ENCODE measurements around the gene PLEKHN1. TPM values are rescaled to one million over a fixed set of nuclear protein-coding genes. Genes with fewer than 3 reads are reported as not detected.
"Not testable (repeated sequence)": the region's sequence is repeated elsewhere in the genome, so short reads cannot be mapped to it uniquely, and the experiment has no call there.

The PLEKHN1 gene
- polyA plus RNA-seq, 4 donors = 0.14 to 0.90 (median 0.43) TPM; not detected in 1

DNA sequence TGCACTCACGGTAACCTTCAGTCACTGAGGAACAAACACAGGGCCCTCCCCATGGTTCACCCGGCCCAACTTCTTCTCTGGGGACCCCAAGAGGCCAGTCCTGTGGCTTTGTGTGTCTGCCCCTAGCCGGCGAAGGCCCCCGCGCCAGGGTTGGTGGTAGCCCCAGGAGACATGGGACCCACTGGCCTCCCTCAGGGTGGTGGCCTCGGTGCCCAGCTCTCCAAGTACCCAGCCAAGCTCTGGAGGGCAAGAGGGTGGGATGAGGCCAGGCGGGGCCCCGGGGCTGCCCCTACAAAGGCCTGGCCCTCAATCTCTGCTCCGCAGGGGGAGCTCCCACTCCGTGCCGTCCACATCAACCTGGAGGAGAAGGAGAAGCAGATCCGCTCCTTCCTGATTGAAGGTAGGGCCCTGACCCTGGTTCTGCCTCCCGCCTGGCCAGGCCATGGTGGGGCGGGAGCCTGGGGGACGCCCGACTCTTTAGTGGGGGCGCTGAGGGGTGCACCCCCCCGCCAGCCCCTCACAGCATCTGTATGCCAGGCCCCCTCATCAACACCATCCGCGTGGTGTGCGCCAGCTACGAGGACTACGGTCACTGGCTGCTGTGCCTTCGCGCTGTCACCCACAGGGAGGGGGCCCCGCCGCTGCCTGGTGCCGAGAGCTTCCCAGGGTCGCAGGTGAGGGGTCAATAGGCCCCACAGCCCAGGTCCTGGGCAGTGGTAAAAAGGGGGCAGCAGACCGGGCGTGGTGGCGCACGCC is 5.6 kb downstream of the PLEKHN1 start:
- DNase-seq (ENCODE audit: low read depth in 4 of 4, low spot score in 3 of 4) = no peak

GRCh38 chr1:972726-973458 is 6.6 kb downstream of the PLEKHN1 start:
- DNase-seq (ENCODE audit: low read depth in 4 of 4, low spot score in 3 of 4) = no peak

- no peak for DNase-seq (ENCODE audit: low read depth in 4 of 4, low spot score in 3 of 4)
These were observed 7.4 kb downstream of the PLEKHN1 start for GRCh38 chr1:973459-974292.

- DNase-seq (ENCODE audit: low read depth in 4 of 4, low spot score in 3 of 4) = no peak
These were observed 8.0 kb downstream of the PLEKHN1 start for GRCh38 chr1:974293-974640.

- DNase-seq (ENCODE audit: low read depth in 4 of 4, low spot score in 3 of 4) = no peak
These were observed 8.5 kb downstream of the PLEKHN1 start for GRCh38 chr1:974687-975328.

DNA sequence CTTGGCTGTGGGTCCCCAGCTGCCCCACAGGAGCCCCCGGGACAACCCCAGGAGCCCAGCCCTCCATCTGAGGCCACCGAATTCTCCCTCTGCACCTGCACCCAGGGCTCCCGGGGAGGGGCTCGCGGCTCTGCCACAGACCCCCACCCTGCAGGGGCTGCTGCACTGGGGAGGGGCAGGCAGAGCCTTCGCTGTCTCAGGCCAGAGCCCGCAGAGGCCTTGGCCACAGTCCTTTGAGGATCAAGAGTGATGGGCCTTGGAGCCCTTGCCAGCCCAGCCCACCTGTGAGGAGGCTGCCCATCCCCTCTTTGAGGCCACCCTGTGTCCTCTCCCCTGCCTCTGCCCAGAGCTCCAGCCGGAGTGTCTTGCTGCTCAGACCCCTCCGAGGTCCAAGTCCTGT is 9.1 kb downstream of the PLEKHN1 start:
- DNase-seq (ENCODE audit: low read depth in 4 of 4, low spot score in 3 of 4) = no peak

DNA sequence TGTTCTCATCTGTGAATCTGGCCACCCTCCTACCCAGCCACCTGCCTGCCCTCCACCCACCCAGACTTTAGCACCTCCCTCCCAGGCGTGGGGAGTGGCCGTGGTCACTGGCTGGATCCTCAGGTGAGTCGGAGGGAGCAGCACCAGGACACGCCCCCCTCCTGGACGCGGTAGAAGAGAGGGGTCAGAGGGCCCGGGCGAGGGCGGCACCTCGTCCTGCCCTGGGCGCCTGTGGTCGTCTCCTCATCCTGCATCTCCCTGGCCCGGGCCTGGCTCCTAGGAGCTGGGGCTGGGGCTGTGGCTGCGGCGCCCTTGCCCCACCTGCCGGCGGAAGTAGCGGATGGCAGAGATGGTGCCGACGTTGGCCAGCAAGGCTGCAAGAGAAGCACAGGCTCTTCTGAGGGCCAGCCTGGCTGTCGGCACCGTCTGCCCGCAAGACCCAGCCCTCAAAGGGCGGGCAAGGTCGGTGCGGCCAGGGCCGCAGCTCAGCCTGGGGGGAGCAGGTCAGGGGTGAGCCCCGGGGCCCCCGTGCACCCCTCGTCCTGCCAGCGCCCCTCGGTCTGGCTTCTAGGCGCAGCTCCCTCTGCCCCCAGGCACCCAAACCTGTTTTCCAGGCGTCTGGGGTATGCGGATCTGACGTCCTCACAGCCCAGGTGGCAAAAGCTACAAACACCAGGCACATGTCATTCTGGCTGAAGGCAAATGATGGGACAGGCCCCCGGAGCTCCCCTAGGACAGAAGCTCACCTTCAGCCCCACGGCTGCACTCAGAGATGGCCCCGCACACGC is 9.8 kb downstream of the PLEKHN1 start:
- peak in 1 of 4 donors; percentile 42 for DNase-seq (ENCODE audit: low read depth in 4 of 4, low spot score in 3 of 4)

GRCh38 chr1:976791-977190 is 10.5 kb downstream of the PLEKHN1 start:
- not testable (repeated sequence) for DNase-seq (ENCODE audit: low read depth in 4 of 4, low spot score in 3 of 4)

- DNase-seq (ENCODE audit: low read depth in 4 of 4, low spot score in 3 of 4) = no peak
These were observed 12.0 kb downstream of the PLEKHN1 start for GRCh38 chr1:978069-978834.

DNA sequence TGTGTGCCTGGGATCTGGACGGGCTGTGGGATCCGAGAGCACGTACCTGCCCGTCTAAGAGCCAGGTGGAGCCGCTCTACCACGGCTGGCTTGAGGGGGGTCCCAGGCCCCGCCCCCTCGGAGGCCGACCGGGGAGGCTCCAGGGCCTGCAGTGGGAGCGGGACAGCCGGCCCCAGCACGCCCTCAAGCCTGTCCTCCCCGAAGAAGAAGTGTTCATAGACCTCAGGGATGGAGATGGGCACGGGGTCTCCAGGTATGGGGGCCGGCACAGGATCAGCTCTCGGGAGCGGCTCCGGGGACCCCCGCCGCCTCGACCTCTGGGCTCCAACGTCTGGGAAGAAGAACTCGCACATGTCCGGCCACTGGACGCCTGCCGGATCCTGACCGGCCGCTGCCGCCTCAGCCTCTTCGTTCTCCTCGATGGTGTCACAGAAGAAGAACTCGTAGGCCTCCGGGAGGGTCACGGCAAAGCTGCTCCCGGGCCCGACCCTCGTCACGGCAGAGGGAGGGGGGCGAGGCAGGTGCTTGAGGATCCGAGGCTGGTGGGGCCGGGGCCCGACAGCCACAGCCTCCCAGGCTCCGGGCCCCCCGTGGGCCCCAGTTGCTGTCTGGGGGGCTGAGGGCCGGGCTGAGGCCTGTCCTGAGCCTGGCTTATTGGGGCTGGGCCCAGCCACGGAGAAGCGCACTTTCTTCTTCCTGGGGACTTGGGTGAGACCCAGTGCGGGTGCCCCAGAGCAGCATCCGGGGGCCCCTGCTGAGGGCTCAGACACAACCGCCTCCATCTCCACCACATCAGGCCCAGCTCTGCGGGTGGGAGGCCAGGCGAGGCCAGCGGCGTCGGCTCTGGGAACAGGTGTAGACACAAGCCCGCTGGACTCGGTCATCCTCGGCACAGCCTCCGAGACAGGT is 12.8 kb downstream of the PLEKHN1 start:
- DNase-seq (ENCODE audit: low read depth in 4 of 4, low spot score in 3 of 4) = no peak

DNA sequence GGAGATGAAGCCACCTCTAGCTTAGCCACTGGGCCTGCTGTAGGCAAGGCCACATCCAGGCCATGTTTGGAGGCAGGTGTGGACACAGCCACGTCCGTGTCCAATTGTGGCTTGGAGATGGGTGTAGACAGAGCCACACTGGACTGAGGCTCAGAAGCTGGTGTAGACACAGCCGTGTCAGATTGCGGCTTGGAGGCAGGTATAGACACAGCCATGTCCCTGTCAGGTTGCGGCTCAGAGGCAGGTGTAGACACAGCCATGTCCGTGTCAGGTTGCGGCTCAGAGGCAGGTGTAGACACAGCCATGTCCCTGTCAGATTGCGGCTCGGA is 13.4 kb downstream of the PLEKHN1 start:
- DNase-seq (ENCODE audit: low read depth in 4 of 4, low spot score in 3 of 4) = no peak

GRCh38 chr1:980137-980571 is 13.9 kb downstream of the PLEKHN1 start:
- DNase-seq (ENCODE audit: low read depth in 4 of 4, low spot score in 3 of 4) = no peak

DNA sequence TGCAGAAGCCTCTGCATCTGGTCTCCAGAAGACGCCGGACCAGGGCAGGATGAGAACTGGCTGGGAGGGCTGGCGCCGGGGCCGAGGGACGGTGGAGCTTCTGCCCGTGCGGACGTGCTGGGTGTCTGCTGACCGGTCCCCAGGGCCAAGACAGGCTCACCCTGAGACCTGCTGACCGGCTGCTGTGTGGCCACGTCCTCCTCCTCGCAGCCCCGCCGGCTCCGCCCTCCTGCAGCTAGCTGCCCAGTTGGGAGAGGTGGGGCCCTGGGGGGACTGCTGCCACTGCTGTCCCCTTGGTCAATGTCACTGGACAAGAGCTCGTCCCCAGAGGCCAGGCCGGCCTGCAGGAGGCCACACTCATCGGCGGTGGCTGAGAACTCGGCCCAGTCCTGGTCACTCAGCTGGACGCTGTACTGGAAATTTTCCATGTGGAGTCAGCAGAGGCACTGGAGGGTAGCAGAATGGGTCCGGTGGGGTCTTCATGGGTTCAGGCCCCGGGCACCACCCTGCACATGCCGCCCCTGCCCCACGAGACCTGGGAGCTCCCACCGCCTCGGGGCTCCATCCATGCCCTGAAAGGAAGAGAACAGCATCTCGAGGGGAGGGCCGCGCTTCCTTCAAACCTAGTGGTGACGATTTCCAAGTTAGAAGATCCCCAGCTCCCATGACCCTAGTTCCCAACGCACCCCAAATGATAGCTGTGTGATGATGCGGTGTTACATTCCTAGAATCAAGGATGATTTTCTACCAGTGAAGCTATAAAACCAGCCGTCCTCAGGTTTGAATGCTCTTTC is 14.5 kb downstream of the PLEKHN1 start:
- no peak for DNase-seq (ENCODE audit: low read depth in 4 of 4, low spot score in 3 of 4)

GRCh38 chr1:981491-981954 is 15.2 kb downstream of the PLEKHN1 start:
- DNase-seq (ENCODE audit: low read depth in 4 of 4, low spot score in 3 of 4) = no peak

DNA sequence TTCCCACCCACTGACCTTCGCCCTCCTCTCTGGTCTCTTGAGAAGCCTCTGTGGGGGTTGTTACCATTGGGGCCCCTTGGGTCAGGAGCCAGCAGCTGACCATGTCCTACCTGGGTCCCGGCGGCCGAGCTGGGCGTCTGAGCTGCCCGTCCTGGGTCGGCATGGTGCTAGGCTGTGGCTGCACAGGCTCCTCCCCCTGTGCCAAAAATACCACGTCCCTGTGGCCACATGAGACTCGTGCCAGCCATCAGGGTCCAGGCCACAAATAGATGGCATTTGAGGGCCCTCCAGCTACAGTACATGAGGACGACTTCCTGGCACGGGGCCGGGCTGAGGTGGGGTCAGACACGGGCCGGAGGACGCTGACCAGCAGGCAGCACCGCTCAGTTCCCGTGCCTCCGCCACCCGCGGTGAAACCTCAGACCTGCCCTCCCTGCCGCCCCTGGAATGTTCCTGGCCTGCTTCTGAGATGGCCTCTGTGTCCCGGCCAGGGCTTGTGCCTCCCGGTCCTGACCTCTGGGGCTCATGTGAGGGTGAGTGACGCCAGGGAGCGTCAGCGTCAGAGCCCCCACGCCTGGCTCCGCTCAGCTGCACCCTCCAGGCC is 15.8 kb downstream of the PLEKHN1 start, which contains the start of gene PERM1:
Gene PERM1 (minus strand): TSS at position 139 of the 604 bp plus-strand sequence. CDS start 1,064 bp downstream, outside the sequence.
- no peak for DNase-seq (ENCODE audit: low read depth in 4 of 4, low spot score in 3 of 4)

GRCh38 chr1:982765-983436 is 16.6 kb downstream of the PLEKHN1 start:
- DNase-seq (ENCODE audit: low read depth in 4 of 4, low spot score in 3 of 4) = no peak
